Measurements from ENCODE around the gene C11orf86.
"Not testable (repeated sequence)": the region's sequence is repeated elsewhere in the genome, so short reads cannot be mapped to it uniquely, and the experiment has no call there.

C11orf86 gene

DNA sequence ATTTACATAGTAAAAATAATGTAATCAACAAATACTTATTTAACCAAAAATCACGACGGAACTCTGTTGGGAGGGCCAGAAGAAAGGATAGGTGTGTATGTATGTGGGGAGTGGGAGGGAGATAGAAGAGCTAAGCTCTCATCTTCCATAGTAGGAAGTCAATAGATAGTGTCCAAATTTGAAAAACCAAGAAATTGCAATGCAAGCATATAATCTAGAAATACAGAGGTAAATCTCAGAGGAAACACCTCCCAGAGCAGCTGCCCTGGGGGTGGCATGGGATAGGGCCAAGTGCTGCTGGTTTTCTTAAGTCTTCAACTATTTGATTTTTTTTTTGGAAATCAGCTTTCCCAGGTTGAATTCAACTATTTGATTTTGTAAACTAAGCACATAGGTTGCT is 16.9 kb downstream of the C11orf86 start:
- FAIRE-seq = no peak

DNA sequence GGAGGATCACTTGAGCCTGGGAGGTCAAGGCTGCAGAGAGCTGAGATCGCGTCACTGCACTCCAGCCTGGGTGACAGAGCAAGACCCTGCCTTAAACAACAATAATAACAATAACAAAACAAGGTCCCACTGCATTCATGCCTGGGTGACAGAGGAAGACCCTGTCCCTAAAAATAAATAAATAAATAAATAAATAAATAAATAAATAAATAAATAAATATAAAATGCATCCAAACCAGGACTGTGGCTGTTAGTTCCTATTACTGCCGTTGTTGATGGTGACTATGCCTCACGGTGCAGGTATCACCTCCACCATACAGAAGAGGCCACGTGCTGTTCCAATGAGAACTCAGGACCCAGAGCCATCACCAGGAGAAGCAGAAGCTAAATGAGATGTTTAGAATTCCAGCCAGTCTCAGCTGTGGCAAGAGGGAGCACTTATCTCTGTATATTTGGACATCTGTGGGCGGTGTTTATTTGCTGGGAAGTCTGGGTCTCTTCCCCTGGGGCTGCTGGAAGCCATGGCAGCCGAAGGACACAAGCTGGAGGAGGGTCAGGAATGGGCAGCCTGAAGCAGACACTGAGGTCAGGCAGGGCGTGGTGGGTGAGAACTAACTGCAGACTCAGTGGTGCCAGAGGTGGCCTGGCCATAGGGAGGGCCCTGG is 21.6 kb downstream of the C11orf86 start:
- no peak for FAIRE-seq

DNA sequence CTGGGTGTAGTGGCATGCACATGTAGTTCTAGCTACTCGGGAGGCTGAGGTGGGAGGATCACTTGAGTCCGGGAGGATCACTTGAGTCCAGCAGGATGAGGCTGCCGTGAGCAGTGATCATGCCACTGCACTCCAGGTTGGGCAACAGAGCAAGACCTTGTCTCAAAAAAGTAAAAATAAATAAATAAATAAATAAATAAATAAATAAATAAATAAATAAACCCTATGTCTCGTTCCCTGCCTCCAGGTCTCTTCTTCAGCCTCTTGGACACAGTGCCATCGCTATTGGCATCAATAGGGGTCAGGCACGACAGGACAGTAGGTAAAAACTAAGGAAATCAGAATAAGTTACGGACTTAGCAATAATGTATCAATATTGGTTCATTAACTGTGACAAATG is 24.5 kb downstream of the C11orf86 start:
- no peak for FAIRE-seq

DNA sequence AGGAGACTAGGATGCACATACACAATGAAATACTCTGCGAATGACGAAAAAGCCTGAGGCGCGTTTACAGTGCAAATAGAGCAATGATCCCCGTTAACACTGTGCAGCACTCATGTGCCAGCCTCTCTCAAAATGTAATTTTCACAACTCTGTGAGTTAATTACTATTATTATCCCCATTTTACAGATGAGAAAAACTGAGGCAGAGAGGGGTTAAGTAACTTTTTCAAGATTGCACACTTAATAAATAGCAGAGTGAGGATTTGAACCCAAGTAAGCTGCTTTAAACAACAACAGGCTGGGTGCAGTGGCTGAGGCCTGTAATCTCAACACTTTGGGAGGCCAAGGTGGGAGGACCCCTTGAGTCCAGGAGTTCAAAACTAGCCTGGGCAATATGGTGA is 26.2 kb downstream of the C11orf86 start:
- no peak for FAIRE-seq

DNA sequence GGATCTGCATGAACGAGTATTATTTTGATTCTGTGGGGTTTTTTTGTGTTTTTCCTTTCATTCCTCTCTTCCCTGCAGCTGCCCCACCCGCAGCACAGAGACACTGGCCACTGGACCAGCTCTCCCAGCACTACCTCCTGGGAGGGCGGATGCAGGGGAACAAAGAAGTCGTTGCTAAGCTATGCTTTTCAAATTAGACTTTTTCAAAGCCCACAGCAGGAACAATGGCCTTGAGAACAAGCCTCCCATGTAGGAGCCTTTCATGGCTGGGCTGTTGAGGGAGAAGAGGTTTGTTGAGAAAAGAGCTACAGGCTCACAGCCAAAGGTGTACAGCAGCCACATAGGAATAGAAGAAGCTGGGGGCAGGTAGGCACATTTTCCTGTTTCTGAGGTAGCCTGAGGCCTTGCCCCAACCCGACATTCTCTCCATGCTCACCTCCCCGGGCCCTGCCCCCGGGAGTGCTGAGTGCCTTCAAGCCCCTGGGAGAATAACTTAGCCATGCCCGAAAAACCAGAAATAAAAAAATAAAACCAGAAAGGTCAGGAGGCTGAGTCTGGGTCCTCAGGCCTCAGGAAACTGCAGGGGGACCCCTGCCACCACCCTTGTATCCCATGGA is 27.3 kb downstream of the C11orf86 start:
- no peak for FAIRE-seq

DNA sequence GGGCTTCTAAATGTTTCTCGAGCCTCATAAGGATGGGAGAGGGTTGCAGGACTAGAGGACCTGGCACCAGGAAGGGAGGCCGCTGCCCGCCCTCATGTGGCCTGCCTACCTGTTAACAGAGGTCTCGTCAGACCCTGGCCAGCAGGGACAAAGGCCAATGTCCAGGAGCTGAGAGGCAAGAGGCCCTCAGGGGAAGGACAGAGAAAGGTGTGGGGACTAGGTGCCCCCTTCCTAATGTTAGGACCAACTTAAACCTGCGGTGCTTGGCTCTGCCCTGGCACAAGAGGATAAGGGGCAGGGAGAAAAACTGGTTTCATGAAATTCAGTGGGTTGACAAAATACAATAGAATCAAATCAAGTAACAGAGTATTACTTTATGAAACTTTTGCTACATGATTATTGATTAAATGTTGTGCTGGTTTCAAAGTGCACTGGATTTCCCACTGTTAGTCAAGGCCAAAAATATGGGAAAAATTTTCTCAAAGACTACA is 27.9 kb downstream of the C11orf86 start:
- FAIRE-seq = no peak

DNA sequence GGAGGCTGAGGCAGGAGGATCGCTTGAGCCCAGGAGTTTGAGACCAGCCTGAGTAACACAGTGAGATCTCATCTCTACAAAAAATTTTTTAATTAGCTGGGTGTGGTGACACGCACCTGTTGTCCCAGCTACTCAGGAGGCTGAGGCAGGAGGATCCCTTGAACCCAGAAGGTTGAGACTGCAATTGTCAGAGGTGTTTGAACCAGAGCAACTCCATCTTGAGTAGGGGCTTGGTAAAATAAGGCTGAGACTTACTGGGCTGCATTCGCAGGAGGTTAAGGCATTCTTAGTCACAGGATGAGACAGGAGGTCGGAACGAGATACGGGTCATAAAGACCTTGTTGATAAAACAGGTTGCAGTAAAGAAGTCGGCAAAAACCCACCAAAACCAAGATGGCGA is 30.1 kb downstream of the C11orf86 start:
- not testable (repeated sequence) for FAIRE-seq

DNA sequence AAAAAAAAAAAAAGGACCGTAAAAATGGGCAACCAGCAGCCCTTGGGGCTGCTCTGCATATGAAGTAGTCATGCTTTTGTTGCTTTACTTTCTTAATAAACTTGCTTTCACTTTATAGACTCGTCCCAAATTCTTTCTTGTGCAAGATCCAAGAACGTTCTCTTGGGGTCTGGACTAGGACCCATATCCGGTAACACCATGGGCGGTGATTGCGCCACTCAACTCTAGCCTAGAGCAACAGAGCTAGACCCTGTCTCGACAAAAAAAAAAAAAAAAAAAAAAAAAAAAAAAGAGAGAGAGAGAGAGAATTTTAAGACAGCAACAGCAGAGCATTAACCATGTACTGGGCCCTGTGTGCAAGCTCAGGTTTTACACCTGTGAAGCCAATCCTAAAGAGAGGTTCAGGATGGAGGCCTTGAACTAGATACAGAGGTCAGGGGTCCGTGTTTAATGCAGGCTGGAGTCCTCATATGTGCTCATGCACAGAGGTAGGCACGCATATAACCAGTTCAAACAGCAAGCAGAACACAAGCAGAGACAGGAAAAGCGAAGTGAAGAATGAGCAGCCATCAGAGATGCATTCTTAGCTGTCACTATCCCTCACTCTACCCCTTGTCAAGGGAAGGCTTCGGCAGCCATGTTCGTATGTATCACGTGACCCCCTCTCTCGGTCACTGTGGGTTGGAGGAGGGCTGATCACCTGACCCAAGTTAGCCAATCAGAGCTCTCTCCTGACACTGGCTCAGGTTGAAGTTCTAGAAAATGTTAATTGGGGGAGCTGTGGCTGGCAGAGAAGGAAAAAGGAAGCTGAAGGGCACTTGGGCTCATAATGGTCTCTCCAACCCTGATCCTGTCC is 31.2 kb downstream of the C11orf86 start:
- no peak for FAIRE-seq

DNA sequence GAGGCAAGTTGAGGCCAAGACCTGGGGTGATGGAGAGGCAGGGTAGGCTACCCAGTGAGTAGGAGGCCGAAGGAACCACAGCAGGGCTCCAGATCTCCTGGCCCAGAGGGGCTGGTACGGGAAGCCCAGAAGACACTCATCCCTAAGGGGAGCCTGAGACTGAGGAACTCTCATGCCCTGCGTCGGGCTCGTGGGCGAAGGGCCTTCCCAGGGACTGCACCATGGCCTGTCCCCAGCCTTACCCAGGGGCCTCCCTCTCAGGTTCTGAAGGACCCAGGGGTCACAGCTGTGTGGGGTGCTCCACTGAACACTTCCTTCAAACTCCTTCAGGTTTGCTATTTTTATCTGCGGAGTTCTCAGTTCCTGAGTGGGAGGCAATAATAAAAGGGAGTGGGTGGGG is 32.0 kb downstream of the C11orf86 start:
- FAIRE-seq = no peak

DNA sequence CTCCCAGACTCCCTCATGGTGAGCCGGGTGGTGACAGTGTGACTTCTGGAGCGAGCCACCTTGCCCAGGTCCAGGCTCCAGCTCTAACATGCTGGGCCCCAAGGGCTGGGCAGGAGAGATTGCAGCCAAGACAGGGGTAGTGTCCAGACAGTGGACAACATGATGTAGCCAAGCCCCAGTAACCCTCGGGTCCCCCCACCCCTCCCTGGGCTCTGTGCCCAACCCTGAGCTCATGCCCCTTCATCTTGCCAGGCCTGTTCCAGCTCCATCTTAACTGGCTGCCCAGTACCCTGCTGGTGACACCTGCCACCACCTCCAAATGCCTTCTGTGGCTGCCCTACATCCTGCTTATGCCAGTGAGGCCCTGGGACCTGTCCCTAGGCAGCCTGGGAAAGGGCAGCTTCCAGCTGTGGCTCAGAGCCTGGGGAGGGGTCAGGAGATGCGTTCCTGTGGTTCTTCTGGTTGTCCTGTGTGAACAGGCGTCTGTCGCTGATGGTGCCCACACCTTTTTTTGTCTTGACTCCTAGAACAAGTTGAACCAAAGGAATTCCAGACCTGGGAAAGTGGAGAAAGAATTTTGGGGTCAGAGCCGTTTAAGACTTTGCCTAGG is 35.3 kb downstream of the C11orf86 start:
- FAIRE-seq = no peak

DNA sequence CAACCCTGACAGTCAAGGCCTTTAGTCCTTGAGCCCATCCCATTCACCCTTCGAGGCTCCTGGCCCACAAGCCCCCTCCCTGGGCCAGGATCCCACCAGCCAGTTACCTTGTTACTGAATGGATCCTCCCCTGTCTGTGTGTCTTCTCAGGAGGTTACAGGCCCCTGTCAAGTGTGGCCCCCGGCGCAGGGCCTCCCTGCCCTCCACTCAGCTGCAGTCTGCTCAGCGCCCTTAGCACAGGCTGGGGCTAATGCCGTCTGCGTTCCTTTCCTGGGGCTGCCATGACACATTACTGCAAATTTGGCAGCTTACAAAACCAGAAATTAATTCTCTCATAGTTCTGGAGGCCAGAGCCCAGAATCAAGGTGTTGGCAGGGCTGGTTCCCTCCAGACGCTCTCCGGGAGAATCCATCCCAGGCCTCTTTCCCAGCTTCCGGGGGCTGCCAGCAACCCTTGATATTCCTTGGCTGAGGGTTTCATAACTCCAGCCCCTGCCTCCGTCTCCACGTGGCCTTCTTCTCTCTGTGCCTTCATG is 38.5 kb downstream of the C11orf86 start:
- FAIRE-seq = no peak

DNA sequence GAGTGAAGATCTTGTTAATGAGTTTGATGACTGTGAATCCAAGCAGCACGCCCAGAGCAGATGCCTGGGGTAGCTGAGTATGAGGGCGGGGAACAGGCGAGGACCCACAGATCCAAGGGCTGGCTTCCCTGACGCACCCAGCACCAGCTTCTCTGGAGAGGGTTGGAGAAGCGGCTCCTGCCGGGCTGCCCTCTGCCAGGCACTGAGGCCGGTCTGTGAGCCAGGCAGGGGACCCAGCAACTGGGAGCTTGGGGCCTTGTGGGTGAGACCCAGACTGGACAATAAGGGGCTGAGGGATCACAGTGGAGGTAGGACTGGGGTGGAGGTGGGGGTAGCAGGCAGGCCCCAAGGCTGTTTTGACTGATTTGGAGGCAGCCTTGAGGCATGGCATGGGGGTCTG is 39.2 kb downstream of the C11orf86 start:
- FAIRE-seq = no peak

DNA sequence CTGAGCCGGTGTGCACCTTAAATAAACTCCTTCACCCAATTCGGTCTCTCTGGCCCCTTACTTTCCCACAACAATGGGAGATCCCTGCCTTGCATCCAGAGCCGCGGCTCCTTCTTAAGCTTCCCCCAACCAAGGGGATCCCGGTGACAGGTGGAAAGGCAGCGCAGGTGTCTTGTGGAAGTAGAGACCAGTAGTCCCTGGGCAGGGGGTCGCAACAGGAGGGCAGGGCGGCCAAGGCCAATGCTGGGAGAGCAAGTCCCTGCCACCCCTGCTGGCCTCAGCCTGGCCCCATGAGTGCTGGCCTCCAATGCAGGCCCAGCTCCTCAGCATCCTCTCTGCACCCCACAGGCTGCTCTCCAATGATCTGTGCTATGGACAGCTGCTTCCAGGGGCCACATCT is 39.9 kb downstream of the C11orf86 start:
- FAIRE-seq = no peak

DNA sequence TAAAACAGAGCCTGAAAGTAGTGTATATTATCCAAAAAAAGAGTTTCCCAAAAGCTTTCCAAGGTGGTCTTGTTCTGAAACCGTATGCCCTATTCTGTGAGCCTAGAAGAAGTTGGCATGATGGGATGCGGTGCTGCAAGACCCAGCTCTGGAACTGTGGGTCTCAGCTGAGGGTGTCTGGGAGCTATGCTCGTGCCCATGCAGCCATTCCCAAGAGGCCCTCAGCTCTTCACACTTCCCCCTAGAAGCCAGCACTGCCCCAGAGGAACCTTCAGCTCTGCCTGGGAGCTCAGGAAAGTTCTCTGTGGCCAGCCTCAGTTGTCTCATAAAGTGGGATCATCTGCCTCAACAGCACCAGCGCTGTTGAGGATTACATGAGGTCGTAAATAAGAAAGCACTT is 41.4 kb downstream of the C11orf86 start:
- no peak for FAIRE-seq

DNA sequence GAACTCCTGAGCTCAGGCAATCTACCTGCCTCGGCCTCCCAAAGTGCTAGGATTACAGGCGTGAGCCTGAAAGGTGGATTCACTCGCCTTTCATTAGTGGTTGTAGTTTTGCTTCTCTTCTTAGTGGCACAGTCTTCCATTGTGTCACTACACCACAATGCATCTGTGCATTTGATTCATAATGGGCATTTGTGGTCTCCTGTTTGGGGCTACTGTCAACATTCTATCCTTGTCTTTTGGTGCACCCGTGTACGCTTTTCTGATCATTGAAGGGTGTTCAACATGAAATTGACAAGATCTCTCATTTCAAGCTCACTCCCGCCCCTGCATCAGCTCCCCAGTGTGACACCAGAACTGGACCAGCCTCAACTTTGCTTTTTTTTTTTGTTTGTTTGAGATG is 45.8 kb downstream of the C11orf86 start:
- no peak for FAIRE-seq

DNA sequence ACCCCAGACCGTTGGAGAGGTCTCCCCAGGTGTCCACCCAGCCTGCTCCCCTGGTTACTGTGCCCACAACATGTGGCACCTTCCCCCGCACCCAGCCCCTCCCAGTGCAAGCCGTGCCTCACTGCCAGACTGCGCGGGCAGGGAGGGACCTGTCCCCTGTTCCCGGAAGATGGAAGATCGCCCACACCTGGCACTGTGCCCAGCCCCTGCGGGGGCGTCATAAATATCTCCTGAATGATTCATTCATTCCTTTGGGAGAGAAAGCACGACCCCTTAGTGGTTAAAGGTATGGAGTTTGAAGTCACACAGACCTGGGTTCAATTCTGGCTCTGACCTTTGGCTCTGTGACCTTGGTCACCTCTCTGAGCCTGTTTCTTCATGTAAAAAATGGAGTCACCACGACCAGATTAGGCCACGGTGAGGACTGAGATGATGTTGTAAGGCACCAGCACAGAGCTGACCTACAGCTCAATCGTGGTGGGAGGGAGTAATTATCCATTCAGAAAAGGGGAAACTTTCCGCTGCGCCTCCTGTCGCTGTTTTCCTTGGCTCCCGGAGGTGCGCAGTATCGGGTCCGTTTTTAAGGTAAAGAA is 47.3 kb downstream of the C11orf86 start:
- FAIRE-seq = no peak

DNA sequence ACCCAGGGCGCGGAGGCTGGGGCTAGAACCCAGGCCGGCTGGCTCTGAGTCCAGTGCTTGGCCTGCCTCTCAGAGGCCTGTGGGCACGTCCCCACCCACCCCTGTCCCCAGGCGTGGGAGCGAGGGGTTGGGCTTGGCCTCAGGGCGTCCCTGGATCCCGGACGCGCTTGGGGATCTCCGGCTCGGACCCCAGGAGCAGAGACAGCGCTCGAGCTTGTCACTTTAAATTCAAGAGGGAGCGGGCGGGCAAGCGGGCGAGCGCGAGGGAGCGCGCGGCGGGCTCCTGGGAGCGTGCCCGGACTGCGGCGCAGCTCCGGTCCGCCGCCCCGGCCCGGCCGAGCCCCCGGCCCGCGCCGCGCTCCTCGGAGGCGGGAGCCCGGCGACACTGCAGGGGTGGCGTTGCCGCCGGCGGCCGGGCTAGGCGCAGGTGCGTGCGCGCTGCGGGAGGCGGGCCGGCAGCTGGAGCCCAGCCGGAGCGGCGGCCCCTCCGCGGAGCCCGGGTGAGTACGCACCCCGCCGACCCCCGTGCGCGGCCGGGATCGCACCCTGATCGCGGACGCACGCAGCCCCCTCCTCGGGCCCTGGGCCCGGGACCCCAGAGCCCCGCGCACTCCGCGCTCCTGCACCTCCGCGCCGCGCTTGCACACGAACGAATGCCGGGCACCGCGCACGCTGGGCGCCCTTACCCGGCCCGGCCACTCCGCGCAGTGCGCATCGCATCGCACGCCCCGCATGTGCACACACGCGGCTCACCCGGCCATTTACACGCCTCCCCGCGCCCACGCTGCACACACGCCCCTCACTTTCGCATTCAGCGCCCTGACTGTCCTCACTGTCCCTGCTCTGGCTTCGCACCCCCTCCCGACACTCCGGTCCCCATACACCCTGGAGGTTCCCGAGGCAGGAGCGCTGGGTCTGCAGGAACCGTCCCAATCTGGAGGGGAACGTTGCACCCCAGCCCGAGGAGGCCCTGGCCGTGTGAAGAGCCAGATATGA is 48.2 kb downstream of the C11orf86 start, which contains the start of gene SYT12:
Gene SYT12 (plus strand): TSS at position 174 of the 996 bp plus-strand sequence. CDS start 7,011 bp downstream, outside the sequence.
- no peak for FAIRE-seq

DNA sequence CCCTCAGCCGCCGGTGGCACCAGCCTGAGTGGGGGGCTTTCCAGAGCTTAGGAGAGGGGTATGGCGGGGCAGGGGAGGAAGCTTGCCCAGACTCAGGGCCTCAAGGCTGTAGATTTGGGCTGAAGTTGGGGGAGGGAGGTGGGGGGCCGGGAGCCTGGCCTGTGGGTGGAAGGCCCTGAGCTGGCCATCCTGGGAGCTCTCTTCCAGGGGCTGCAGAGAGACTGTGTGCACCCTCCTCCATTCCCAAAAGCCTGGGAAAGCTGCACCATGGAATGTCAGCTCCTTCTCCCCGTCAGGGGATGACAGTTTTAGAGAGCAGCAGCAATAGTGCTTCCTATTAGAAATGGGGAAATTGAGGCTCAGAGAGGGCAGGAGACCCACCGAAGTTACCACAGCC is 48.9 kb downstream of the C11orf86 start:
- no peak for FAIRE-seq

DNA sequence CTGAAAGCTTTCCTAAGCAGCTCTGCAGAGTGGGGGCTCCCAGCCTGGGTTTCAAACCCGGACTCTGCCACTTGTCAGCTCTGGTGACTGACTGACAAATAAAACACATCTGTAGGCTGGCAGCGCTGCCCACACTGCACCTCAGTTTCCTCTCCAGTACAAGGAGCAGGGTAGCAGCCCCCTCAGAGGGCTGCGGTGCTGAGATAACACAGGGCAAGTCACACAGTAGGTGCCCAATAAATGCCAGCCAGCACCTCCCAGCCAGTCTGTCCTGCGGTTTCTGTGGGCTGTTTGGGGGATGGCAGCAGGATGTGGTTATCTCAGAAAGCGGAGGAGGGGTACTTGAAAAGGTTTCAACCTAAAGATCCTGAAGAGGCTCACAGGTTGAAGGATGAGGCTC is 49.3 kb downstream of the C11orf86 start:
- no peak for FAIRE-seq

DNA sequence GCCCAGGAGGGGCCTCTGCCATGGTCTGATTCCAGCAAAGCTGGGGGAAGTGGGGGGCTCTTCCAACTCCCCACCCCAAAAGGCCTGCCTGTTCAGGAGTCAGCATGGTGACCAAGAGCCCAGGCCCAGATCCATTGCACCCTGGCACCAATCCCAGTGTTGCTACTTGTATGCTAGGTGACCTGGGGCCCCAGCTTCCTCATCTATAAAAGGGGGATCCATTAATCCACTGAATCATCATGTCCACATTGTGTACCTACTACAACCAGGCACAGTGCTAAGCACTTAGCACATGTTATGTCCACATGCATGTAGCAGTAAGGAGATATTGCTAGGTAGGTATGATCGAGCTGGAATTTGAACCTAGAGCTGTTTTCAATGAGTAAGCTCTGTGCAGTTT is 49.9 kb downstream of the C11orf86 start:
- no peak for FAIRE-seq

DNA sequence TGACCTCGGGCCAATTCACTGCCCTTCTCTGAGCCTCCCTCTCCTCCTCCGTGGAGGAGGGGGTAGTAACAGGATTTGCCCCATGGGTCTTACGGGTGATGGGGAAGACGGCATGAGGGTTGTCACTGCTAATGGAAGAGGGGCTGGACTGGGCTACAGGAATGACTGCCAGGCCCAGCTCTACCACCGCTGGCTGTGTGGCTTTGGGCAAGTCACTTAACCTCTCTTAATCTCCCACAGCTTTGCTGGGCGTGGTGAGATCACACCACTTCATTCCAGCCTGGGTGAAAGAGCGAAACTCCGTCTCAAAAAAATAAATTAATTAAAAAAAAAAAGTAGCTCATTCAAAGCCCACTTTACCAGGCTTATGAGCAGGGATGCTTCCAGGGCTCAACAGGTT is 50.6 kb downstream of the C11orf86 start:
- no peak for FAIRE-seq

Data from endometrium (tissue), 2 donors.